PFSK-1 (cell line): Measurements from ENCODE around the gene SFPQ.

ENCODE experiments used
- FOXP2 ChIP-seq: optimal IDR thresholded peaks from 2 replicates; pipeline ENCODE3; 2011; ENCODE audit warnings: borderline replicate concordance, control low read depth, inconsistent platforms; ENCODE audit not compliant: insufficient read depth; ENCODE audit errors: extremely low read length, extremely low read depth
- POLR2AphosphoS5 ChIP-seq: IDR thresholded peaks from 2 replicates; pipeline ENCODE4 v1.6.1; 2012; ENCODE audit warnings: low read depth, mild to moderate bottlenecking, control low read depth, low read length, moderate library complexity
- REST ChIP-seq, 2 experiments: IDR thresholded peaks; 2 replicates each; pipeline versions ENCODE4 v1.6.1 to v1.8.0; 2011 to 2012; ENCODE audit warnings: low read depth in 2 of 2, low read length in 2 of 2, control low read depth in 1 of 2, inconsistent platforms in 1 of 2, mild to moderate bottlenecking in 1 of 2, moderate library complexity in 1 of 2; ENCODE audit not compliant: insufficient read depth in 1 of 2

- no peak for TF ChIP-seq REST (IDR thresholded peaks at IDR 0.05; ENCODE audit: insufficient read depth in 1 of 2, low read depth in 2 of 2, low read length in 2 of 2)
- no peak for TF ChIP-seq POLR2AphosphoS5
- TF ChIP-seq FOXP2, result no peak
Observed at GRCh38 chr1:35143737-35144508, 49.0 kb downstream of the SFPQ start.
